GM12864 (cell line): ENCODE data around the gene PDF.

Experiments used
- DNase-seq: peaks from one replicate; pipeline ENCODE4 v3.0.0-alpha.2; 2011; ENCODE audit warnings: low read depth
- H3K4me3 ChIP-seq: 2 replicates; pipeline ENCODE4 v1.5.1; 2011; ENCODE audit warnings: mild to moderate bottlenecking, low read depth, low read length, control low read depth
- CTCF ChIP-seq: IDR thresholded peaks from 2 replicates; pipeline ENCODE4 v1.5.1; 2011; ENCODE audit warnings: low read depth, mild to moderate bottlenecking, moderate library complexity, low read length, control low read depth, inconsistent platforms; ENCODE audit errors: missing control alignments

PDF gene

GRCh38 chr16:69340095-69340644, 9.8 kb upstream of the PDF start:
- no peak for DNase-seq
- H3K4me3 ChIP-seq, result peak overlapping the region; percentile 90
- TF ChIP-seq CTCF, result no peak

- DNase-seq, result peak; percentile 97
- peak; percentile 85 for TF ChIP-seq CTCF
- H3K4me3 ChIP-seq, result peak within 1 kb of the TSS; percentile 90
Measured at GRCh38 chr16:69339289-69340094, 9.1 kb upstream of the PDF start, which contains the start of the genes COG8 and NIP7. COG8 (minus strand) TSS chr16:69339564; CDS start chr16:69339552, 12 bp downstream. NIP7 (plus strand) TSS chr16:69339772; CDS start chr16:69339830, 58 bp downstream.

GRCh38 chr16:69338557-69339288, 8.3 kb upstream of the PDF start:
- H3K4me3 ChIP-seq, result peak overlapping the region; percentile 90
- no peak for TF ChIP-seq CTCF
- DNase-seq, result no peak

- no peak overlapping the region for H3K4me3 ChIP-seq
- no peak for DNase-seq
- TF ChIP-seq CTCF, result no peak
Measured at GRCh38 chr16:69334696-69335095, 4.3 kb upstream of the PDF start.

GRCh38 chr16:69329369-69330285, 761 bp downstream of the PDF start:
- H3K4me3 ChIP-seq, result peak overlapping the region; percentile 60
- no peak for DNase-seq
- TF ChIP-seq CTCF, result no peak

GRCh38 chr16:69328854-69329316, 1.5 kb downstream of the PDF start:
- TF ChIP-seq CTCF, result no peak
- no peak for DNase-seq
- peak overlapping the region; percentile 60 for H3K4me3 ChIP-seq
